HG02759 (cell line): Measurements from ENCODE around the gene PARP15.
"Not testable (repeated sequence)": the region's sequence is repeated elsewhere in the genome, so short reads cannot be mapped to it uniquely, and the experiment has no call there.

Experiments used
- ATAC-seq: cut with Tn5 transposase; IDR thresholded peaks from one replicate; pipeline ENCODE4 v1.9.1; 2021; ENCODE audit warnings: mild to moderate bottlenecking, moderate library complexity; ENCODE audit not compliant: unreplicated experiment

The PARP15 gene

DNA sequence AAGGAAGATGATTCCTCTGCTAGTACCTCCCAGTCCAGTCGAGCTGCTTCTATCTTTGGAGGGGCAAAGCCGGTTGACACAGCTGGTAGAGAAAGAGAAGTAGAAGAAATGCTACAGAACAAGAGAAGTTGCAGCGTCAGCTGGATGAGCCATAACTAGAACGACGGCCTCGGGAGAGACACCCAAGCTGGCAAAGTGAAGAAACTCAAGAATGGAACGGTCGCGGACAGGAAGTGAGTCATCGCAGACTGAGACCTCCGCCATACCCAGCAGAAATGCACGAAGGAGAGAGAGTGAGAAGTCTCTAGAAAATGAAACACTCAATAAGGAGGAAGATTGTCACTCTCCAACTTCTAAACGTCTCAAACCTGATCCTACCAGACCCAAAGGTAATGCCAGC, 84.2 kb downstream of the PARP15 start:
- ATAC-seq: peak; percentile 44

DNA sequence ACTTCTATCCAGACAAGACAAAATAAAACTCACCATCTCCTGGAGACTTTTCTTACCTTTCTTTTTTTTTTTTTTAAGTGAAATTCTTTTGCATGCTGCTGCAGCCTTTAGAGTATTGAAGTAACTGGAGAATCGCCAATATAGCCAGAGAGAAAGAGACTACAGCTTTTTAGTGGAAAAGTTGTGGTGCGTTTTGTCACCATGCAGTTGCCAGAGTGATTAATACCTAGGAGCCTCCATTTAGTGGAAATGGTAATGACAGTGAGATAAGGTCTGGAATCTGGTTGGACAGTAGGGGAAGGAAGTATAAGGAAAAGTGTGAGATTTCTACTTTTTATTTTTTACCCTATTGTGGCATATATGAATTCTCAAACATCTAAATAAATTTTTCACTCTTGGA, 85.1 kb downstream of the PARP15 start:
- ATAC-seq: no peak

DNA sequence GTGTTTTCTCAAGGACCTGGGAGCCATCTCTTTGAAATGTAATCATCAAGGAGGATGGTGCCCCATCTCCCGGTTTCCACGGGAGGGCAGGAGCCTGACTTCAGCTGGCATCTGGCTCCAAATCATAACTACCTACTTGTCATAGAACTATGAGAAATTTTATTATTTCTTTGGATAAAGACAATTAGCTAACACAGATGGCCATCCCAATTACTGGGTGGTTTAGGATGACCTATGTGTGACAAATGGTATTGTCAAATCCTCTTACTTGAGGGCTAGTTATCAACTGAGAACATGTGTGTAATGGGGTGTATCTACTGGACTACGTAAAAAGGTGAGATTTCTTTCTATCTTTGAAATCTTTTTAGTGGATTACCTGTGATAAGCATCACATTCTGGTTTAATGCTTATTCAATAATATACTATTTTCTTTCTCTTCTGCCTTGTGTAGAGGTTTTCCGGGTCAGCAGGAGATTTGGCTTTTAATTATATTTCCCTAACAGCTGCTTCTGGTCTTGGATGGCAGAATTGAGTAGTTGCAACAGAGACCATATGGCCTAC, 87.9 kb downstream of the PARP15 start:
- no peak for ATAC-seq

DNA sequence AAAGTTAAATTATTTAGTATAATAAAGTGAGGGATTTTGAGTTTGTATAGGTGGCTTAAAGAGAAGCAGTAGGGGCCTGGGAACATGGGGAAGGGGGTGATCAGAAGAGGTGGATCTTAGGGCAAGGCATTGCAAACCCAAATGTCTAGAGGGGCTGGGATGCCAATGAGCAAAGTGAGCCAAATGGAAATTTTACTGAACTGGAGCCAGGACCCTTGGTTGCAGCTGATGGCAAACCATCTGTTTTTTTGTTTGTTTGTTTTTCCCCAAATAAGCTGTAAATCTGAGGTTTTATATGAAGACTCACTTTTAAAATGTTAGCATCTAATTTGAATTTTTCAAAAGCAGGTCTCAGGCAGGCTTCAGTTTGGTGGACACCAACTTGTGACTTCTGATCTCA, 88.4 kb downstream of the PARP15 start:
- no peak for ATAC-seq

DNA sequence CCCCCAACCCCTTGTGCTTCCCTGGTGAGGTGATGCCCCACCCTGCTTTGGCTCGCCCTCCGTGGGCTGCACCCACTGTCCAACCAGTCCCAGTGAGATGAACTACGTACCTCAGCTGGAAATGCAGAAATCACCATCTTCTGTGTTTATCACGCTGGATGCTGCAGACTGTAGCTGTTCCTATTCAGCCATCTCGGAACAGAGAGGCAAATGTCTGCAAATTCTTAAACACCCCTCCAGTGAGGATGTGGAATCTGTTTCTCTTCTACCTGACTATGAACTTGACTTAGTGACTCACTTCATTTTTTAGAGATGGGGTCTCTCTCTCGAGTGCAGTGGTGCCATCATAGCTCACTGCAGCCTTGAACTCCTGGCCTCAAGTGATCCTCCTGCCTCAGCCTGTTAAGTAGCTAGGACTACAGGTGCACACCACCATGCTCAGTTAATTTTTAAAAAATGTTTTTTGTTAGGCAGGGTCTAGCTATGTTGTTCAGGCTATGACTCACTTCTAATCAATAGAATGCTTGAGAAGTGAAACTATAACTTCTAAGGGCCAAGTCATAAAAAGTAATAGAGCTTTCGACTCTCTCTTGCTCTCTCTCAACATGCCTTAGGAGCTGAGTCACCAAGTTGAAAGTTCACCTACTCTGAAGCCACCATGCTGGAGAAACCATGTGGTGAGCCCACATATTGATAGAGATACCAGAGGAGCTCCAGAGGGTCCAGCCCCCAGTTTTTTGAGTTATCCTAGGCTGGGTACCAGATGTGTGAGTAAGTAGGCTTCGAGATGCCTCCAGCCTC, 91.7 kb downstream of the PARP15 start:
- ATAC-seq: peak; percentile 78

DNA sequence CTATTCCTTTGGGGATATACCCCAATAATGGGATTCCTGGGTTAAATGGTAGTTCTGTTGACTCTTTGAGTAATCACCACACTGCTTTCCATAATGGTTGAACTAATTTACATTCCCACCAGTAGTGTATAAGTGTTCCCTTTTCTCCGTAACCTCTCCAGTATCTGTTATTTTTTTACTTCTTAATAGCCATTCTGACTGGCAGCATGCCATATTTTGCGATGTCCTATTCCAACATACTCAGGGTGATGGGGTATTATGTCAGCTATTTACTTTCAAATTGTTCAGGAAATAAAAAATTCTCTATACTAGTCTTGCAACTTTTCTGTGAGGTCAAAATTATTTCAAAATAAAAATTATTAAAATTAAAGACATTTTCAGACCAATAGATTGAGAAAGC, 94.1 kb downstream of the PARP15 start:
- no peak for ATAC-seq

DNA sequence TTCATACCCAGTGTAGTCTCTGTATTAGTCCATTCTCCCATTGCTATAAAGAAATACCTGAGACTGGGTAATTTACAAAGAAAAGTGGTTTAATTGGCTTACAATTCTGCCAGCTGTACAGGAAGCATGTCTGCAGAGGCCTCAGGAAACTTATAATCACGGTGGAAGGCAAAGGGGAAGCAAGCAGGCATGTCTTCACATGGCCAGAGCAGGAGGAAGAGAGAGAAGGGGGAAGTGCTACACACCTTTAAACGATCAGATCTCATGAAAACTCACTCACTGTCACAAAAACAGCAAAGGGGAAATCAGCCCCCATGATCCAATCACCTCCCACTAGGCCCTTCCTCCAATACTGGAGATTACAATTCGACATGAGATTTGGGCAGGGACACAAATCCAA, 96.9 kb downstream of the PARP15 start:
- no peak for ATAC-seq

DNA sequence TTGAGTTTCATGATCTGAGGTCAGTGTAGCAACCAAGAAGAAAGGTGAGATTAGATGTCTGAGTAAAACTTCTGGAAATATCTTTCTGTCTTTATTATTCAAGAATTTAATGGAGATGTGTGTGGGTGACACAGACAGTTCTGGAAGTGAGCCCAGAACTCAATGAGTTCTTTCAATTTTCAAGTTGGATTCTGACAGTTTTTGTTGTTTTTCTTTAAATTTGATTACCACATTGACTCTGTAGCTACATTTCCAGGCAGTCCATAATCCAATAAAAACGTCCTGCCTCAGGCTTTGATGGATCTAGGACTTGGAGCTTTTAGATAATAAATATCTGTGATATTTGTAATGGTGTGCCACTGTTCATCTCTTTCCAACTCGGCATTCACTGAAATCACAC, 99.3 kb downstream of the PARP15 start:
- ATAC-seq: no peak

DNA sequence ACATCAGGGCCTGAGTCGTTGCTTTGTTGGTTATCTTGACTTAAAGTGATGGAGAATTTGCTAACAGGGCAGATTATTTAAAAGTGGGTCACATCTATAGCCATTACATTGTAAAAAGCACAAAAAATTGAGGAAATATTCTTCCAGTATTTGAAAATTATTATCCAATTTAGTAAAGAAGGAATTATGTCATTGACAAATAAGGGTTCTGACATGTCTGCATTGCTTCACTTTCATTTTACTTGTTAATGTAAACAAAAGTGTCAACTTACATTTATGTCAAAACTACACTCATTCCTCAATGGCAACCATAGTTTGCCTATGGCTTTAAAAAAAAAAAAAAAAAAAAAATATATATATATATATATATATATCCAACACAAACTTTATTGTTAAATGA, 99.8 kb downstream of the PARP15 start:
- ATAC-seq: no peak

DNA sequence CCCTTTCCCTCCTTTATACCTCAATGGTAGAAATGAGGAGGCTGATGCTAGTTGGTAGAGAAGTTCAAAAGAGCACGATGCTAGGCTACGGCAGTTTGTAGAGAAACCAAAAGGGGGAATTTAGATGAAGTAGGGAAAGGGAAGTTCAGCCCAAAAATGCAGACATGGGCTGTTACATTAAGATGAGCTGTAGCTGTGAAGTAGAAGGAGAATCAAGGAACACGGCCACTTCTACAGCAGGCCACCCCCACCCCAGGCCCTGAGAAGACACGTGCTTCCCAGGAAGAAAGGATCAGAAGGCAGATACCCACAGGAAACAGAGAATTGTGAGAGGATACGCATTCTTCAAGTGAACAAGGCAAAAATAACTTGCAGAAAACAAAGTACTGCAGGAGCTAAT, 101.1 kb downstream of the PARP15 start:
- no peak for ATAC-seq

DNA sequence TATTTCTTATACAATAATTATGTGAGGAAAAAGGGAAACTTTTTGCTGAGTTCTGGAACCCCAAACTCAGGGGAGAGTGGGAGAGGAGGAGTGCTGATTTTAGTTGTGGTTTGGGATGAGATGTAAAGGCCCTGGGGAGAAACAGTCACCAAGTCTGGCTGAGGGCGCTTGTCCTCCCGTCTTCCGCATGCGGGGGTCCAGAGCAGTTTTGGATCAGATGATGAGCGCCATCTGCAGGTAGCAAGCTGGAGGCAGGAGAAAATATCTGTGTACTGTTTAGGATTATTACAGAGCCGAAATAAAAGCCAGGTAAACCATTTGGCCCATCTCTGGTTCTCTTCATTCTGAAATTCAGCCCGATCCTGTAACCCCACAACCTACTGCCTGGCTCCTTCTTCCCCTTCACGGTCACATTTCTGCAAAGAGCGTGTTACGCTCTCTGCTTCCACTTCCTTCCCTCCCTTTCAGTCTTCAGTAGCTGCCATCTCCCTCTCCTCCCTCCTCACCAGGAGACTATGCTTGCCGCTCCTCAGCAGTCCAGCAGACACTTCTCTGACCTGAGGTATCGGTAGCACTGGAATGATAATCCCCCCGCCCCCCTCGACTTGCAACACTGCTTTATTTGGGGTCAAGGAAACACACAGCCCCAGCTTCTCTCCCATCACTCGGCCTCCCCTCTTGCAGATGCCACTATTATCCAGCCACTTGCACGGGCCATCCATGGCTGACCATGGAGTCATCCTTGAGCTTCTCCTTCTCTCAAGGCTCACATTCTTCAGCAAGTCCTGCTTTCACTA, 101.8 kb downstream of the PARP15 start:
- peak; percentile 45 for ATAC-seq

DNA sequence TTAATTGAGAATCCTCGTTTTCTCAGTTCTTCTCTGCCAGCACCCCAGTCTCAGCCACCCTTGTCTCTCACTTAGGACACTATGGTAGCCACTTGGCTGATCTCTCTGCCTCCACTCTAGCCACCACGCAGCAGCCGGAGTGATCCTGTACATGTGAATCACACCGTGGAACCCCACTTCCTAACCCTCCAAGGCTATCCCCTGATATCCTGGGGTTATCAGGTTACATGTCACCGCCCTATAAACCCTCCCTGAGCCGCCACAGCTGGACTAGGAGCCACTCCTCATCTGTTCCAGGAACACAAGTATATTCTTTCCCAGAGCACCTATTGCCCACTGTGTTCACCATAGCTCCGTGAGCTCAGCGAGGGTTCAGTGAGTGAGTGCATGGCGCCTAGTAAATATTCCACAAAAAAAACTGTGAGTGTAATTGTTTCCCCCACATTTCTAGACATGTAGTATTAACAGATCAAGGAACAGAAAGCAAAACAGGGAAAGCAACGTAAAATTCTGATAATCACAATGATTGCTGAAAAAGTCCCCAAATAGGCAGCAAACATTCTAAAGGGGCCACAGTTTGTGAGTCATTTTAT, 102.5 kb downstream of the PARP15 start:
- ATAC-seq: no peak

DNA sequence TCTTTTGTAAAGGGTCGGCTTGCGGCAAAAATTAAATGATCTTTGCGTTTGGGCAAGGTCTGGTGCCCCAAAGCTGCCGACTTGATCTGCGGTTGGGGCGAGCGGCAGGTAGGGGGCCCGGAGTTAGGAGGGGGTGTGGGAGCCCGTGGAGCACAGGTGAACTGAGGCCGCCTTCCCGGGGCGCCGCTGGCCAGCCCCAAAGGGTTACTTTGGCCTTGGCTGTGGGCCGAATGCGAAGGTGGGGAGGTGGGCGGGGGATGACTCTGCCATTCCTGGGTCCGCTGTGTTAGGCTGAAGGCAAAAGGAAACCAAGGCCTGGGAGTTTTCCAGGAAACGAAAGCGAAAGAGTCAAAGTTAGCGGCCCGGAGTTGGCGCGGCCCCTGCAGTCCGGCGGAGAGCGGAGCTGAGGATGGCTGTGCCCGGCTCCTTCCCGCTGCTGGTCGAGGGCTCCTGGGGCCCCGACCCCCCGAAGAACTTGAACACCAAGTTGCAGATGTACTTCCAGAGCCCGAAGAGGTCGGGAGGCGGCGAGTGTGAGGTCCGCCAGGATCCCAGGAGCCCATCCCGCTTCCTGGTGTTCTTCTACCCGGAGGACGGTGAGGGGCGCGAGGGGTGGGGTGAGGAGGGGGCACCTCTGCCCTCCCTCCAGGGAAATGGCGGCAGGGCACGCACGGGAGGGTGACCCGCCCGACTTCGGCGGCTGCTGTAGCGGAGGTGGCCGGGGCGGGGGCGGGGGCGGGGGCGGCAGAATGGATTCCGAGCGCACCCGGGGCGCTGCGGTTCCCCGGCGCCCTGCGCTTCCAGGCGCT, 103.2 kb downstream of the PARP15 start, which contains the start of gene PARP14:
TSS of gene PARP14 (plus strand) at position 365 of the 809 bp plus-strand sequence. CDS start at position 410, 45 bp downstream.
- peak; percentile 54 for ATAC-seq

DNA sequence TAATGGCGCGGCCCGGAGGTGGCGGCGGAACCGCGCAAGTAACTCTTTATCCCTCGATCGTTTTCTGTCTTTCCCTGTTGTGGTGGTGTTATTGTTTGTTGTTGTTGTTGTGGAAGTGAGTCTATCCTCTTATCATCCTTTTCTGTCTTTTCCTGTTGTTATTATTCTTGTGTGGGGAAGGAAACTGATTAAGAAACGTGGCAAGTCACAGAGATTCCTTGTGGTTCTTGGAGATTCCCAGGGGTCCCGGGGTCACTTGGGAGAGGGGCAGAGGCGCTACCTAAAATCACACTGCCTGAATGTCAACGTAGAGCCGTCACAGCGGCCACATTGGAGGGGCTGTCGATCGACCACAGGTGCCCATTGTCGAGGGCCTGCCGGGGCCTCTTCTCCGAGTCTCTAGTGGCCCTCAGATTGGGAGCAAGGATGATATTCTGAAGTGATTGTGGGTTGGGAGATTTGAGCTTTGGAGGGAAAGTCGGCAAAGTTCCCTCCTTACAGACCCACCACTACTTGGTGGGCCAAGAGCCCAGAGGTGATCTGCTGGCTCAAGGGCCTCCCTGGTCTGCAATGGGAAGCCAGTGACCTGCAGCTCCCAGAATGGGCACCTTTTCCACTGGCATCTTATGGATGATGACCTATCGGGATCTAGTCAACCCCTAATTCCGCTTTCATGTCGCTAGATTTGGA, 104.0 kb downstream of the PARP15 start:
- ATAC-seq: no peak

DNA sequence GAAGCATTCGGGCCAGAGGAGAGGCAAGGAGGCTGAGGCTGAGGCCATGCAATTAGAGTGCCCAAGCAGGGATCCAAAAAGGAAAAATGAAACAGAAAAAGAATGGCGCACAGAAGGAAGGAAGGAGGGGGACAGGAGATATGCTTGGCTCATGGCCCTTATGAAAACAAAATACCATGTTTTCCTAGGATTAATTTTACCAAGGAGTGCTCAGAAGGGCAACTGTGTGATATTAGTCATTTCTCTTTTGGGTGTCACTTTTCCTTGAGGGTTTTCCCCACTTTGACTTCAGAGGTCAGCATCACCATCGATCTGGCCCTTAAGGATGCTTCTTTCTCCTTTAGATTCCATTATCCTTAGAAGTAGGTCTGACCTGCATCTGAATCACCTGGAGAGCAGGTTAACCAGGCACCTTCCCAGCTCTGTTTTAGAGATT, 104.5 kb downstream of the PARP15 start:
- ATAC-seq: no peak

DNA sequence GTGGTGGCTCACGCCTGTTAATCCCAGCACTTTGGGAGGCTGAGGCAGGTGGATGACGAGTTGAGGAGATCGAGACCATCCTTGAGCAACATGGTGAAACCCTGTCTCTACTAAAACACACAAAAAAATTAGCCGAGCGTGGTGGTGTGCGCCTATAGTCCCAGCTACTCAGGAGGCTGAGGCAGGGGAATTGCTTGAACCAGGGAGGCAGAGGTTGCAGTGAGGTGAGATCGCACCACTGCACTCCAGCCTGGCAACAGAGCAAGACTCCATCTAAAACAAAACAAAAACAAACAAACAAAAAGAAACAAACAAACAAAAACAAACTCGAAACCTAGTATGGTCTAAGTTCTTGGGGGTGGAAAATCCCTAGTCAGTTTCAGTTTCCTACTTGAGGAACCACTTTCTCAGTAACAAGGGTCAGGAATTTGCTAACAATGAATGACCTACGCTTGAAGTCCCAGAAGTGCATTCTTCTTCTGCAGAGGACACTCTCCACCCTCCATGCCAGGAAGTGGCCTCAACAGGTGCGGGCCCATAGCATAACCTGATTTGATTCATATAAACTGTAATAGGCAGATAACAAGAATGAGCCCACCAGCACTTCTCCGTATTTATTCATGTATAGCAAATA, 105.4 kb downstream of the PARP15 start:
- ATAC-seq: not testable (repeated sequence)

DNA sequence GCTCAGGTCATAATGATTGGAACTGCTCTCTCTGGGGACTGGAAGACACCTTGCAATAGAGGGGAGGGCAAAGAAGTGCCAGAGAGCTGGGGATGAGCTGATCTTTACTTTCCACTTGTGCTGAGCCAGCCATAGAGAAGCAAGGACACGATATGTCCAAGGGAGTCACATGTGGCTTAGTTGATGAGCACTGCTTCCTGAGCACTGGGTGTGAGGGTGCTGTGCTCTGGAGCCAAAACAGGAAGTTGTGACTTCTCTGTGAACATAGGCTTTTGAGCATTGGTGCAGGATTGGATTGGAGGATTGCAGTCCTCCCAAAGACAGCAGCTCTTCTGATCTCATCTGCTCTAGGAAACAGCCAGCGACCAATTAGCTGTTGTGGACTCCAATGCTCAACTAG, 109.8 kb downstream of the PARP15 start:
- ATAC-seq: no peak
